Skeletal muscle tissue (tissue), 4 donors: ENCODE data around the gene MEGF8. TPM values are rescaled to one million over a fixed set of nuclear protein-coding genes. Genes with fewer than 3 reads are reported as not detected.

ENCODE experiments used
- H3K27ac ChIP-seq: one replicate; pipeline ENCODE4 v1.7.0; 2013; ENCODE audit warnings: mild to moderate bottlenecking, low read depth, low read length, inconsistent platforms
- H3K27me3 ChIP-seq, 3 donors: one replicate each; pipeline ENCODE4 v1.7.0; 2013; ENCODE audit warnings: low read length in 3 of 3; ENCODE audit not compliant: control insufficient read depth in 3 of 3, insufficient read depth in 3 of 3
- H3K36me3 ChIP-seq, 3 donors: one replicate each; pipeline ENCODE4 v1.7.0; 2013; ENCODE audit warnings: low read length in 3 of 3; ENCODE audit not compliant: control insufficient read depth in 3 of 3, insufficient read depth in 3 of 3
- H3K4me1 ChIP-seq, 3 donors: one replicate each; pipeline ENCODE4 v1.7.0; 2013; ENCODE audit warnings: low read length in 3 of 3, mild to moderate bottlenecking in 3 of 3; ENCODE audit not compliant: control insufficient read depth in 3 of 3, insufficient read depth in 3 of 3
- H3K4me3 ChIP-seq, 3 donors: one replicate each; pipeline ENCODE4 v1.7.0; 2013; ENCODE audit warnings: low read length in 3 of 3
- H3K9ac ChIP-seq, 3 donors: one replicate each; pipeline ENCODE4 v1.7.0; 2013; ENCODE audit warnings: low read length in 3 of 3, mild to moderate bottlenecking in 3 of 3, moderate library complexity in 2 of 3, low read depth in 1 of 3
- H3K9me3 ChIP-seq, 3 donors: one replicate each; pipeline ENCODE4 v1.7.0; 2013; ENCODE audit warnings: low read length in 3 of 3; ENCODE audit not compliant: control insufficient read depth in 3 of 3
- total RNA-seq: library from RNA; depleted of rRNA; stranded (reverse); fragments of >200 nt; gene quantifications from one replicate; pipeline ENCODE4 v1.2.3, GENCODE V29; 2014
- donor health status: Osteomylitis.

MEGF8 gene
- total RNA-seq, 1 donor from 2014 or later: 17.2 TPM

- H3K4me3 ChIP-seq: peak overlapping the region; percentile 43 to 60 (median 51)
- no peaks in the 10 kb centered on the region for H3K9me3 ChIP-seq
- peaks cover 68 to 82% (median 75%) of the 10 kb centered on the region in 3 donors for H3K4me1 ChIP-seq
- H3K9ac ChIP-seq: peak overlapping the region; percentile 61 to 74 (median 72)
- H3K27me3 ChIP-seq: no peaks in the 10 kb centered on the region
- H3K36me3 ChIP-seq: peaks cover 0 to 3% (median 0%) of the 10 kb centered on the region in 3 donors
- H3K27ac ChIP-seq: peak overlapping the region; percentile 92
Measured at GRCh38 chr19:42281146-42281826, 44.1 kb upstream of the MEGF8 start.

GRCh38 chr19:42281827-42282762 lies 43.3 kb upstream of the MEGF8 start:
- Histone ChIP-seq H3K4me1 (peaks cover 67 to 75% (median 74%) of the 10 kb centered on the region in 3 donors), H3K36me3 (peaks cover under 1 to 1% (median under 1%) of the 10 kb centered on the region in 3 donors), H3K9ac (peak overlapping the region in 2 of 3 donors; percentile 70 to 72), H3K9me3 (no peaks in the 10 kb centered on the region), H3K27me3 (no peaks in the 10 kb centered on the region), H3K27ac (peak overlapping the region; percentile 92), H3K4me3 (peak overlapping the region in 1 of 3 donors; percentile 51)

GRCh38 chr19:42282819-42283187 lies 42.6 kb upstream of the MEGF8 start:
- peak overlapping the region; percentile 70 to 82 (median 81) for H3K4me3 ChIP-seq
- H3K4me1 ChIP-seq: peaks cover 62 to 69% (median 68%) of the 10 kb centered on the region in 3 donors
- peak overlapping the region; percentile 92 for H3K27ac ChIP-seq
- peak overlapping the region; percentile 70 to 85 (median 78) for H3K9ac ChIP-seq
- no peaks in the 10 kb centered on the region for H3K27me3 ChIP-seq
- H3K36me3 ChIP-seq: peaks cover 8% of the 10 kb centered on the region in 3 donors
- no peaks in the 10 kb centered on the region for H3K9me3 ChIP-seq

GRCh38 chr19:42283188-42284065 lies 42.0 kb upstream of the MEGF8 start:
- H3K27ac ChIP-seq: peak overlapping the region; percentile 90
- peak overlapping the region; percentile 70 to 85 (median 78) for H3K9ac ChIP-seq
- peaks cover 56 to 63% (median 62%) of the 10 kb centered on the region in 3 donors for H3K4me1 ChIP-seq
- H3K9me3 ChIP-seq: no peaks in the 10 kb centered on the region
- H3K36me3 ChIP-seq: peaks cover 11 to 14% (median 14%) of the 10 kb centered on the region in 3 donors
- H3K27me3 ChIP-seq: no peaks in the 10 kb centered on the region
- peak overlapping the region; percentile 70 to 82 (median 81) for H3K4me3 ChIP-seq

- Histone ChIP-seq H3K27me3 (no peaks in the 10 kb centered on the region), H3K9ac (peak overlapping the region in 1 of 3 donors; percentile 79), H3K4me1 (peaks cover 49 to 56% (median 55%) of the 10 kb centered on the region in 3 donors), H3K4me3 (peak overlapping the region in 1 of 3 donors; percentile 54), H3K36me3 (peaks cover 17 to 21% (median 20%) of the 10 kb centered on the region in 3 donors), H3K27ac (no peak overlapping the region), H3K9me3 (no peaks in the 10 kb centered on the region)
Measured at GRCh38 chr19:42284066-42284501, 41.4 kb upstream of the MEGF8 start.

- peaks cover 24 to 28% (median 27%) of the 10 kb centered on the region in 3 donors for H3K36me3 ChIP-seq
- H3K27me3 ChIP-seq: no peaks in the 10 kb centered on the region
- H3K9ac ChIP-seq: peak overlapping the region; percentile 73 to 86 (median 84)
- H3K4me3 ChIP-seq: peak overlapping the region; percentile 81 to 82 (median 81)
- H3K4me1 ChIP-seq: peaks cover 43 to 49% (median 48%) of the 10 kb centered on the region in 3 donors
- peak overlapping the region; percentile 75 for H3K27ac ChIP-seq
- no peaks in the 10 kb centered on the region for H3K9me3 ChIP-seq
Measured at GRCh38 chr19:42284591-42285341, 40.7 kb upstream of the MEGF8 start.

- Histone ChIP-seq H3K9ac (peak overlapping the region; percentile 73 to 86 (median 84)), H3K4me1 (peaks cover 43 to 49% (median 44%) of the 10 kb centered on the region in 3 donors), H3K27ac (peak overlapping the region; percentile 75), H3K9me3 (no peaks in the 10 kb centered on the region), H3K4me3 (peak overlapping the region; percentile 81 to 82 (median 81)), H3K36me3 (peaks cover 31 to 34% (median 33%) of the 10 kb centered on the region in 3 donors), H3K27me3 (no peaks in the 10 kb centered on the region)
Measured at GRCh38 chr19:42285541-42285941, 39.9 kb upstream of the MEGF8 start.

- Histone ChIP-seq H3K4me3 (peak overlapping the region; percentile 54 to 82 (median 81)), H3K4me1 (peaks cover 43 to 49% (median 43%) of the 10 kb centered on the region in 3 donors), H3K36me3 (peaks cover 31 to 36% (median 35%) of the 10 kb centered on the region in 3 donors), H3K9ac (peak overlapping the region; percentile 2 to 86 (median 21)), H3K9me3 (no peaks in the 10 kb centered on the region), H3K27ac (peak overlapping the region; percentile 75), H3K27me3 (no peaks in the 10 kb centered on the region)
Measured at GRCh38 chr19:42285988-42286348, 39.5 kb upstream of the MEGF8 start.
